CD8-positive, alpha-beta memory T cell (primary cell): Measurements from ENCODE around the gene ZMYND8. TPM values are rescaled to one million over a fixed set of nuclear protein-coding genes. Genes with fewer than 3 reads are reported as not detected.

Source experiments
- CTCF ChIA-PET: fragments of 350-600 bp; sonication (Branson Sonifier 250); formaldehyde crosslinking; loops from one replicate; lab custom pipeline; 2021; ENCODE audit warnings: antibody characterized with exemption; lab: Charles Lee
- POLR2A ChIA-PET: fragments of 350-600 bp; sonication (Branson Sonifier 250); formaldehyde crosslinking; loops from one replicate; lab custom pipeline; 2021; ENCODE audit warnings: antibody characterized with exemption; lab: Charles Lee
- DNase-seq, 5 donors: peaks; one replicate each; pipeline versions ENCODE4 v3.0.0 to v3.0.0-alpha.2; 2020 to 2022; ENCODE audit warnings: mixed read lengths in 1 of 5
- H3K27ac ChIP-seq: one replicate; pipeline ENCODE4 v1.7.0; 2013; ENCODE audit warnings: low read depth, mild to moderate bottlenecking, low read length, moderate library complexity
- H3K27me3 ChIP-seq: 2 replicates; pipeline ENCODE4 v1.7.0; 2013; ENCODE audit warnings: low read length, mild to moderate bottlenecking; ENCODE audit not compliant: insufficient read depth, poor library complexity, severe bottlenecking
- H3K36me3 ChIP-seq: 2 replicates; pipeline ENCODE4 v1.7.0; 2013; ENCODE audit warnings: mild to moderate bottlenecking, low read length, moderate library complexity; ENCODE audit not compliant: insufficient read depth
- H3K4me1 ChIP-seq: 2 replicates; pipeline ENCODE4 v1.7.0; 2013; ENCODE audit warnings: mild to moderate bottlenecking, low read length, moderate library complexity; ENCODE audit not compliant: insufficient read depth
- H3K4me3 ChIP-seq: 2 replicates; pipeline ENCODE4 v1.7.0; 2013; ENCODE audit warnings: mild to moderate bottlenecking, low read length
- H3K9me3 ChIP-seq: 2 replicates; pipeline ENCODE4 v1.7.0; 2013; ENCODE audit warnings: mild to moderate bottlenecking, low read length
- H3K27ac Mint-ChIP-seq, 8 donors: one replicate each; pipeline ENCODE4 v1.8.0; 2020 to 2021; ENCODE audit warnings: mixed read lengths in 8 of 8, mild to moderate bottlenecking in 6 of 8, inconsistent platforms in 3 of 8, moderate library complexity in 3 of 8
- H3K27me3 Mint-ChIP-seq, 2 donors: one replicate each; pipeline ENCODE4 v1.8.0; 2020 to 2021; ENCODE audit warnings: mixed read lengths in 2 of 2, mild to moderate bottlenecking in 1 of 2, moderate library complexity in 1 of 2
- H3K36me3 Mint-ChIP-seq, 3 donors: one replicate each; pipeline ENCODE4 v1.8.0; 2020 to 2021; ENCODE audit warnings: mixed read lengths in 3 of 3, inconsistent platforms in 1 of 3, mild to moderate bottlenecking in 1 of 3
- H3K4me1 Mint-ChIP-seq, 3 donors: one replicate each; pipeline ENCODE4 v1.8.0; 2020 to 2021; ENCODE audit warnings: mixed read lengths in 3 of 3, inconsistent platforms in 1 of 3, mild to moderate bottlenecking in 1 of 3
- H3K4me3 Mint-ChIP-seq, 7 donors: one replicate each; pipeline ENCODE4 v1.8.0; 2020 to 2021; ENCODE audit warnings: mixed read lengths in 7 of 7, mild to moderate bottlenecking in 6 of 7, moderate library complexity in 4 of 7, inconsistent platforms in 2 of 7
- H3K9me3 Mint-ChIP-seq, 5 donors: one replicate each; pipeline ENCODE4 v1.8.0; 2020 to 2022; ENCODE audit warnings: mixed read lengths in 5 of 5, mild to moderate bottlenecking in 3 of 5, moderate library complexity in 2 of 5, inconsistent platforms in 1 of 5
- polyA plus RNA-seq: library from polyadenylated mRNA; unstranded; fragments of 300-500 nt; fragmentation: Illumina TruSeq; gene quantifications from one replicate; pipeline ENCODE4 v1.2.3, GENCODE V29; 2021
- total RNA-seq, 2 experiments: library from RNA; stranded (reverse); gene quantifications; one replicate each; pipeline ENCODE4 v1.2.3, GENCODE V29; 2021

Gene ZMYND8
- total and polyA plus RNA-seq, 3 experiments from 2014 or later, result 20.9 to 30.7 (median 25.8) TPM

DNA sequence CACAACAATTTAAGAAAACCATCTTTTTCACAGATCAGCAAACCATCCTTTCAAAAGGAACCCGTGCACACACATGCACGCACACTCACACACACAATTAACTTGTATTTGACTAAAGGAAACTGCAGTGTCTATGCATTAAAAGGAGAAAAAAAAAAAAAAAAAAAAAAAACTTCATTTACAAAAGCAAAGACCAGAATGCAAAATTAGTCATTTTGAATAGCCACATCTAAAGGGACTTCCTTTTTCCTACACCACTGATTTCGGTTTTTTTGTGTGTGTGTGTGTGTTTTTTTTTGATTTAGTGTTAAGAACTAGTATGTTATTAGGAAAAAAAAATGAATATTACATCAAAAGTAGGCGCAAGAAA, 6.3 kb downstream of the ZMYND8 start:
- no peak overlapping the region for H3K4me3 Mint-ChIP-seq
- no peaks in the 10 kb centered on the region for H3K9me3 ChIP-seq
- no peaks in the 10 kb centered on the region for H3K27me3 ChIP-seq
- H3K4me1 Mint-ChIP-seq, result peaks cover 2 to 25% (median 23%) of the 10 kb centered on the region in 3 donors
- peak overlapping the region; percentile 9 for H3K4me3 ChIP-seq
- POLR2A ChIA-PET, result interaction anchor here (1.2 kb wide), 1 partner anchor 65 kb away, joined by 3 read pairs; no protein-coding TSS in a partner anchor
- H3K27ac ChIP-seq, result peak overlapping the region; percentile 33
- H3K36me3 ChIP-seq, result peaks cover 4% of the 10 kb centered on the region
- peak in 2 of 5 donors; percentile 38 to 50 for DNase-seq
- H3K4me1 ChIP-seq, result peaks cover 86% of the 10 kb centered on the region
- H3K27ac Mint-ChIP-seq, result no peak overlapping the region
- H3K27me3 Mint-ChIP-seq, result no peaks in the 10 kb centered on the region
- CTCF ChIA-PET, result interaction anchor here (1.7 kb wide), 1 partner anchor 34 kb away, joined by 8 read pairs; no protein-coding TSS in a partner anchor
- H3K36me3 Mint-ChIP-seq, result peaks cover 1 to 21% (median 14%) of the 10 kb centered on the region in 3 donors
- H3K9me3 Mint-ChIP-seq, result no peaks in the 10 kb centered on the region

DNA sequence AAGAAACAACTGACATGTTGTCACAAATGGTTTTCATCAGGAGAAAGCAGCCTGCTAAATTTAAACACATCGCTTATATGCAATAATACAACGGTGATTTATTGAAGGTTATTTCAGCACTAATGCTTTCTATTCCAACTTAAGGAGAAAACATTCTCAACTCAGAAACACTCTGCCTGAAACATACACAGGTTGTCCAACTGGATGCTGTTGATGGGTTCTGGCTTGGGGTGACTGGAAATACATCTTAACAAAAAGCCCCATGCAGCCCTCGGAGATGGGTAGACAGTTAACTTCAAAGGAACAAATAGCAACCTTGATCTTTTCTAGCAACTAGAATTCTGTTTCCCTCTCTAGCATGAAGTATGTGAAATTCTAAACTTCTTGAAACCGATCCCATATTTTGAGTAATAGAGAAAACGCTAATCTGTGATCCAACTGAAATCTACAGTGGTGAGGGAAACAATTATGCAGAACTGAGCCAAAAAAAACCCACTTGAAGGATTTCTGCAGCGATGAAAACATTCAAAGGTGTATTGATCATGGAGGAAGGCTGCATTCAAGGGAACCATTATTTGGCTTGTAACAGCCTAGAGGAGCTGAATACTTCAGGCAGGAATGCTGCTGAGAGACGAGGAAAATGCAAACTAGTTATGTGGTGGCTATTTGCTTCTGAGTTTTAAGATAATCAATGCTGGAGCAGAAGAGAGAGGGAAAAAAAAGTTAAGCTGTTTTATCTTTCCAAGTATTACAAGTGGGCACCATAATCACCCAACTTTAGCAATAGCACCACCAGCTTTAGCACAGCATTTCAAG, 6.9 kb downstream of the ZMYND8 start:
- Mint-ChIP-seq H3K4me1 (peaks cover 5 to 27% (median 21%) of the 10 kb centered on the region in 3 donors), H3K9me3 (no peaks in the 10 kb centered on the region), H3K27me3 (no peaks in the 10 kb centered on the region), H3K36me3 (peaks cover 3 to 20% (median 12%) of the 10 kb centered on the region in 3 donors), H3K4me3 (no peak overlapping the region), H3K27ac (no peak overlapping the region)
- Histone ChIP-seq H3K4me1 (peaks cover 81% of the 10 kb centered on the region), H3K27me3 (no peaks in the 10 kb centered on the region), H3K9me3 (no peaks in the 10 kb centered on the region), H3K4me3 (peak overlapping the region; percentile 9), H3K27ac (peak overlapping the region; percentile 33), H3K36me3 (peaks cover 4% of the 10 kb centered on the region)
- DNase-seq, result no peak
- ChIA-PET CTCF (interaction anchor here (1.7 kb wide), 1 partner anchor 35 kb away, joined by 8 read pairs; no protein-coding TSS in a partner anchor), POLR2A (interaction anchor here (1.2 kb wide), 1 partner anchor 66 kb away, joined by 3 read pairs; no protein-coding TSS in a partner anchor)

DNA sequence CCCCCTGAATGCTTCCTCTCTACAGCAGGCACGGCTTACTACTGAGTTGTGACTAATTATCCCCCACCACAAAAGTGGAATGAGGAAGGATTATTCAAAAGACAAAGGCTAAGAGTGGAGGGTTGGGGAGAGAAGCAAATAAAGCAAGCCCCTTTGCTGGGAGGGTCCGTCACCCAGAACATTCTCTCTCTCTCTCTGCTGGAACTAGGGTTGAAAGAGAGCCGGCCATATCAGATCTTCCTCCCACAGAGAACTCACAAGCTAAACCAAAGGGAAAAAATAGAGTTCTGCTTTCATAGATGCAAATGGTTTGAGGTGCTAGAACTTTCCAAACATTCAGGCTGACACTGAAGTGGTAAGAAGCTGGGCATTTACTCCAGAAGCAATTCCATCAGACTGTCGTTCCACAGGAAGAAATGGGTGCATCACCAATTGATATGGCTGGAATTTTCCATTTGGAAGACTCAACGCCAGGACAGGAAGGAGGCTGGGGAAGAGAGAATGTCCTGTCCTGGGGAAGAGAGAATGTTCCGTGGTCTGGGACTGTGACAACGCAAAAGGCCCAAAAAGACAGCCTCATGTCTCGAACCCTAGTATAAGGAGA, 7.9 kb downstream of the ZMYND8 start:
- Mint-ChIP-seq H3K36me3 (peaks cover 7 to 28% (median 13%) of the 10 kb centered on the region in 3 donors), H3K27ac (no peak overlapping the region), H3K4me1 (peaks cover 12 to 32% (median 19%) of the 10 kb centered on the region in 3 donors), H3K9me3 (no peaks in the 10 kb centered on the region), H3K27me3 (no peaks in the 10 kb centered on the region), H3K4me3 (no peak overlapping the region)
- no peaks in the 10 kb centered on the region for H3K9me3 ChIP-seq
- ChIA-PET POLR2A (no interaction called here), CTCF (no interaction called here)
- no peak overlapping the region for H3K4me3 ChIP-seq
- H3K27ac ChIP-seq, result peak overlapping the region; percentile 33
- no peak for DNase-seq
- no peaks in the 10 kb centered on the region for H3K27me3 ChIP-seq
- H3K36me3 ChIP-seq, result peaks cover 4% of the 10 kb centered on the region
- peaks cover 76% of the 10 kb centered on the region for H3K4me1 ChIP-seq

GRCh38 chr20:47347661-47348435, 8.7 kb downstream of the ZMYND8 start:
- H3K4me3 ChIP-seq, result no peak overlapping the region
- no peaks in the 10 kb centered on the region for H3K27me3 ChIP-seq
- H3K27ac ChIP-seq, result peak overlapping the region; percentile 33
- H3K9me3 ChIP-seq, result no peaks in the 10 kb centered on the region
- peaks cover 7 to 32% (median 15%) of the 10 kb centered on the region in 3 donors for H3K36me3 Mint-ChIP-seq
- peaks cover 20 to 37% (median 23%) of the 10 kb centered on the region in 3 donors for H3K4me1 Mint-ChIP-seq
- no peaks in the 10 kb centered on the region for H3K9me3 Mint-ChIP-seq
- H3K4me1 ChIP-seq, result peaks cover 68% of the 10 kb centered on the region
- peak overlapping the region in 1 of 7 donors; percentile 24 for H3K4me3 Mint-ChIP-seq
- H3K36me3 ChIP-seq, result peaks cover 4% of the 10 kb centered on the region
- H3K27ac Mint-ChIP-seq, result peak overlapping the region in 4 of 8 donors; percentile 43 to 68 (median 58)
- CTCF ChIA-PET, result interaction anchor here (1.2 kb wide), 1 partner anchor 37 kb away, joined by 3 read pairs; no protein-coding TSS in a partner anchor
- POLR2A ChIA-PET, result no interaction called here
- no peaks in the 10 kb centered on the region for H3K27me3 Mint-ChIP-seq
- no peak for DNase-seq

- Mint-ChIP-seq H3K36me3 (peaks cover 7 to 21% (median 13%) of the 10 kb centered on the region in 3 donors), H3K4me3 (peak overlapping the region in 2 of 7 donors; percentile 15 to 65), H3K27ac (peak overlapping the region in 4 of 8 donors; percentile 11 to 70 (median 38)), H3K27me3 (no peaks in the 10 kb centered on the region), H3K4me1 (peaks cover 24 to 40% (median 26%) of the 10 kb centered on the region in 3 donors), H3K9me3 (no peaks in the 10 kb centered on the region)
- H3K9me3 ChIP-seq, result no peaks in the 10 kb centered on the region
- no peak overlapping the region for H3K27ac ChIP-seq
- H3K4me3 ChIP-seq, result no peak overlapping the region
- peaks cover 4% of the 10 kb centered on the region for H3K36me3 ChIP-seq
- H3K27me3 ChIP-seq, result no peaks in the 10 kb centered on the region
- CTCF ChIA-PET, result no interaction called here
- H3K4me1 ChIP-seq, result peaks cover 51% of the 10 kb centered on the region
- POLR2A ChIA-PET, result no interaction called here
- DNase-seq, result peak in 1 of 5 donors; percentile 42
These were observed 10.3 kb downstream of the ZMYND8 start for GRCh38 chr20:47346172-47346571.

DNA sequence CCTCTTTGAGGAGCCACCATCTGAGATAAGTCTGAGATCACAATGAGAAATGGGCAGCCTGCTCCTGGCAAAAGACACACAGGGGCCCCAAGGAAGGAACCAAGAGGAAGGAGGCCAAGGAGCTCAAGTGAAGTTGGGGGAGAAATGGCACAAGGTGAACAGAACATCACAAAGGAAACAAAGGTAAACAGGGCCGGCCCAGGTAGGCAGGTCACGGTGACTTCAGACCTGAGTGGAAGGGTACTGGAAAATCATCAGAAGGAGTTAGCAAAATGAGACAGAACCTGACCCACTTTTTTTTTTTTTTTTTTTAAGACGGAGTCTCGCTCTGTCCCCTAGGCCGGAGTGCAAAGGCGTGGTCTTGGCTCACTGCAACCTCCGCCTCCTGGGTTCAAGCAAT, 11.3 kb downstream of the ZMYND8 start:
- Mint-ChIP-seq H3K4me3 (no peak overlapping the region), H3K4me1 (peaks cover 30 to 45% (median 32%) of the 10 kb centered on the region in 3 donors), H3K36me3 (peaks cover 7 to 26% (median 13%) of the 10 kb centered on the region in 3 donors), H3K27me3 (no peaks in the 10 kb centered on the region), H3K9me3 (no peaks in the 10 kb centered on the region), H3K27ac (peak overlapping the region in 5 of 8 donors; percentile 29 to 61 (median 42))
- Histone ChIP-seq H3K27me3 (no peaks in the 10 kb centered on the region), H3K4me3 (no peak overlapping the region), H3K27ac (no peak overlapping the region), H3K9me3 (no peaks in the 10 kb centered on the region), H3K4me1 (peaks cover 42% of the 10 kb centered on the region), H3K36me3 (peaks cover 8% of the 10 kb centered on the region)
- CTCF ChIA-PET, result interaction anchor here (0.6 kb wide), 1 partner anchor 39 kb away, joined by 3 read pairs; no protein-coding TSS in a partner anchor
- POLR2A ChIA-PET, result no interaction called here
- DNase-seq, result no peak

- ChIA-PET CTCF (interaction anchor here (1.2 kb wide), 1 partner anchor 41 kb away, joined by 5 read pairs; no protein-coding TSS in a partner anchor), POLR2A (no interaction called here)
- Histone ChIP-seq H3K27ac (no peak overlapping the region), H3K9me3 (no peaks in the 10 kb centered on the region), H3K27me3 (no peaks in the 10 kb centered on the region), H3K36me3 (peaks cover 8% of the 10 kb centered on the region), H3K4me1 (peaks cover 21% of the 10 kb centered on the region), H3K4me3 (no peak overlapping the region)
- Mint-ChIP-seq H3K36me3 (peaks cover 7 to 40% (median 13%) of the 10 kb centered on the region in 3 donors), H3K27me3 (no peaks in the 10 kb centered on the region), H3K4me1 (peaks cover 36 to 45% (median 42%) of the 10 kb centered on the region in 3 donors), H3K27ac (peak overlapping the region in 2 of 8 donors; percentile 7 to 17), H3K4me3 (no peak overlapping the region), H3K9me3 (no peaks in the 10 kb centered on the region)
- no peak for DNase-seq
These were observed 13.5 kb downstream of the ZMYND8 start for GRCh38 chr20:47343007-47343472.
